HuH-7 (cell line): Measurements from ENCODE around the gene AKAP1.
"Not testable (repeated sequence)": the region's sequence is repeated elsewhere in the genome, so short reads cannot be mapped to it uniquely, and the experiment has no call there.

Source experiments
- DNase-seq: peaks from one replicate; pipeline ENCODE4 v3.0.0; 2011; ENCODE audit warnings: low spot score

Gene AKAP1

GRCh38 chr17:57075193-57075592 lies 9.9 kb upstream of the AKAP1 start:
- no peak for DNase-seq

GRCh38 chr17:57075785-57076184 lies 9.3 kb upstream of the AKAP1 start:
- no peak for DNase-seq

GRCh38 chr17:57077000-57077399 lies 8.0 kb upstream of the AKAP1 start:
- no peak for DNase-seq

GRCh38 chr17:57078274-57078673 lies 6.8 kb upstream of the AKAP1 start:
- no peak for DNase-seq

- DNase-seq, result no peak
Measured at GRCh38 chr17:57080718-57081117, 4.3 kb upstream of the AKAP1 start.

- DNase-seq, result no peak
Measured at GRCh38 chr17:57082441-57082840, 2.6 kb upstream of the AKAP1 start.

GRCh38 chr17:57084361-57084801 lies 665 bp upstream of the AKAP1 start:
- no peak for DNase-seq

GRCh38 chr17:57085448-57086068 lies 512 bp downstream of the AKAP1 start:
- peak; percentile 83 for DNase-seq

- DNase-seq, result peak; percentile 79
Measured at GRCh38 chr17:57086069-57086930, 1.3 kb downstream of the AKAP1 start.

- DNase-seq, result no peak
Measured at GRCh38 chr17:57088298-57088697, 3.3 kb downstream of the AKAP1 start.

- no peak for DNase-seq
Measured at GRCh38 chr17:57089391-57089790, 4.3 kb downstream of the AKAP1 start.

GRCh38 chr17:57090560-57091185 lies 5.6 kb downstream of the AKAP1 start:
- DNase-seq, result no peak

GRCh38 chr17:57091186-57091618 lies 6.2 kb downstream of the AKAP1 start:
- DNase-seq, result no peak

GRCh38 chr17:57092171-57092570 lies 7.1 kb downstream of the AKAP1 start:
- no peak for DNase-seq

GRCh38 chr17:57092779-57093178 lies 7.7 kb downstream of the AKAP1 start:
- no peak for DNase-seq

- DNase-seq, result peak; percentile 46
Measured at GRCh38 chr17:57096472-57097202, 11.6 kb downstream of the AKAP1 start.

GRCh38 chr17:57097832-57098421 lies 12.9 kb downstream of the AKAP1 start:
- DNase-seq, result no peak

- DNase-seq, result no peak
Measured at GRCh38 chr17:57099165-57099564, 14.1 kb downstream of the AKAP1 start.

GRCh38 chr17:57102122-57102521 lies 17.1 kb downstream of the AKAP1 start:
- no peak for DNase-seq

GRCh38 chr17:57102660-57103059 lies 17.6 kb downstream of the AKAP1 start:
- DNase-seq, result not testable (repeated sequence)

GRCh38 chr17:57104461-57105175 lies 19.6 kb downstream of the AKAP1 start:
- no peak for DNase-seq
